ENCODE results near the gene PLCB1.
"Not testable (repeated sequence)": the region's sequence is repeated elsewhere in the genome, so short reads cannot be mapped to it uniquely, and the experiment has no call there.

The PLCB1 gene

GRCh38 chr20:8369311-8369710 is 237.2 kb downstream of the PLCB1 start:
- DNase-seq (ENCODE audit: low read depth), result no peak

- no peak for DNase-seq (ENCODE audit: low read depth)
Measured at GRCh38 chr20:8370774-8371173, 238.7 kb downstream of the PLCB1 start.

- no peak for DNase-seq (ENCODE audit: low read depth)
Measured at GRCh38 chr20:8372824-8373380, 240.8 kb downstream of the PLCB1 start.

GRCh38 chr20:8373579-8373978 is 241.5 kb downstream of the PLCB1 start:
- no peak for DNase-seq (ENCODE audit: low read depth)

GRCh38 chr20:8375898-8376297 is 243.8 kb downstream of the PLCB1 start:
- no peak for DNase-seq (ENCODE audit: low read depth)

GRCh38 chr20:8376940-8377339 is 244.9 kb downstream of the PLCB1 start:
- no peak for DNase-seq (ENCODE audit: low read depth)

GRCh38 chr20:8379125-8379524 is 247.1 kb downstream of the PLCB1 start:
- DNase-seq (ENCODE audit: low read depth), result not testable (repeated sequence)

- no peak for DNase-seq (ENCODE audit: low read depth)
Measured at GRCh38 chr20:8385247-8385646, 253.2 kb downstream of the PLCB1 start.

GRCh38 chr20:8386991-8387390 is 254.9 kb downstream of the PLCB1 start:
- no peak for DNase-seq (ENCODE audit: low read depth)

- no peak for DNase-seq (ENCODE audit: low read depth)
Measured at GRCh38 chr20:8388141-8388540, 256.1 kb downstream of the PLCB1 start.

GRCh38 chr20:8388707-8389106 is 256.6 kb downstream of the PLCB1 start:
- DNase-seq (ENCODE audit: low read depth), result no peak

- DNase-seq (ENCODE audit: low read depth), result no peak
Measured at GRCh38 chr20:8389381-8390036, 257.4 kb downstream of the PLCB1 start.

GRCh38 chr20:8390037-8390433 is 258.0 kb downstream of the PLCB1 start:
- DNase-seq (ENCODE audit: low read depth), result no peak

GRCh38 chr20:8390500-8390899 is 258.4 kb downstream of the PLCB1 start:
- DNase-seq (ENCODE audit: low read depth), result no peak

- DNase-seq (ENCODE audit: low read depth), result no peak
Measured at GRCh38 chr20:8393381-8393780, 261.3 kb downstream of the PLCB1 start.

GRCh38 chr20:8394308-8394945 is 262.4 kb downstream of the PLCB1 start:
- no peak for DNase-seq (ENCODE audit: low read depth)

- no peak for DNase-seq (ENCODE audit: low read depth)
Measured at GRCh38 chr20:8395956-8396355, 263.9 kb downstream of the PLCB1 start.

GRCh38 chr20:8398263-8399051 is 266.4 kb downstream of the PLCB1 start:
- DNase-seq (ENCODE audit: low read depth), result no peak

GRCh38 chr20:8399947-8400346 is 267.9 kb downstream of the PLCB1 start:
- DNase-seq (ENCODE audit: low read depth), result no peak

GRCh38 chr20:8400486-8400885 is 268.4 kb downstream of the PLCB1 start:
- DNase-seq (ENCODE audit: low read depth), result no peak

- no peak for DNase-seq (ENCODE audit: low read depth)
Measured at GRCh38 chr20:8401556-8401955, 269.5 kb downstream of the PLCB1 start.

- DNase-seq (ENCODE audit: low read depth), result no peak
Measured at GRCh38 chr20:8402798-8403197, 270.7 kb downstream of the PLCB1 start.

Measured in stimulated activated CD8-positive, alpha-beta memory T cell treated with anti-CD3 and anti-CD28 coated beads, Interleukin-15, amount 100 ng/mL, for 24 hours (primary cell).